Endometrium (tissue), 2 donors: ENCODE measurements around the gene PIK3C2A.
"Not testable (repeated sequence)": the region's sequence is repeated elsewhere in the genome, so short reads cannot be mapped to it uniquely, and the experiment has no call there.

Experiments used
- FAIRE-seq: peaks from 2 replicates; lab custom pipeline; 2012; peaks lifted over from hg19 to GRCh38; lab: Jason Lieb, UNC
- donor health status: control.
- donor health status: control.

PIK3C2A gene

GRCh38 chr11:17207317-17208256, at the start of gene PIK3C2A:
Gene PIK3C2A, minus strand, starts transcription at chr11:17207986. Its CDS starts 38,245 bp downstream, at chr11:17169741.
- FAIRE-seq, result no peak

- FAIRE-seq, result no peak
Observed at GRCh38 chr11:17257196-17257595, 49.4 kb upstream of the PIK3C2A start.

- FAIRE-seq, result no peak
Observed at GRCh38 chr11:17256512-17256911, 48.7 kb upstream of the PIK3C2A start.

- FAIRE-seq, result no peak
Observed at GRCh38 chr11:17252704-17253103, 44.9 kb upstream of the PIK3C2A start.

GRCh38 chr11:17250561-17251350, 43.0 kb upstream of the PIK3C2A start:
- no peak for FAIRE-seq

GRCh38 chr11:17244046-17244445, 36.3 kb upstream of the PIK3C2A start:
- no peak for FAIRE-seq

- FAIRE-seq, result not testable (repeated sequence)
Observed at GRCh38 chr11:17242954-17243353, 35.2 kb upstream of the PIK3C2A start.

- FAIRE-seq, result no peak
Observed at GRCh38 chr11:17240780-17241179, 33.0 kb upstream of the PIK3C2A start.

- FAIRE-seq, result not testable (repeated sequence)
Observed at GRCh38 chr11:17239927-17240326, 32.1 kb upstream of the PIK3C2A start.

- no peak for FAIRE-seq
Observed at GRCh38 chr11:17238377-17238776, 30.6 kb upstream of the PIK3C2A start.

- no peak for FAIRE-seq
Observed at GRCh38 chr11:17233101-17233500, 25.3 kb upstream of the PIK3C2A start.

- no peak for FAIRE-seq
Observed at GRCh38 chr11:17230867-17231851, 23.4 kb upstream of the PIK3C2A start.

GRCh38 chr11:17229481-17230152, 21.8 kb upstream of the PIK3C2A start:
- no peak for FAIRE-seq

- FAIRE-seq, result not testable (repeated sequence)
Observed at GRCh38 chr11:17228186-17228925, 20.6 kb upstream of the PIK3C2A start.

GRCh38 chr11:17224727-17225126, 16.9 kb upstream of the PIK3C2A start:
- no peak for FAIRE-seq

GRCh38 chr11:17221968-17222367, 14.2 kb upstream of the PIK3C2A start:
- no peak for FAIRE-seq

- FAIRE-seq, result no peak
Observed at GRCh38 chr11:17219016-17219415, 11.2 kb upstream of the PIK3C2A start.

- FAIRE-seq, result no peak
Observed at GRCh38 chr11:17218403-17218802, 10.6 kb upstream of the PIK3C2A start.

GRCh38 chr11:17217401-17217800, 9.6 kb upstream of the PIK3C2A start:
- no peak for FAIRE-seq

- FAIRE-seq, result no peak
Observed at GRCh38 chr11:17214338-17214737, 6.6 kb upstream of the PIK3C2A start.
